HEK293 (cell line): Measurements from ENCODE around the gene XCL1.

Experiments used
- SP7 ChIP-seq: fragments of 450-650 bp; formaldehyde crosslinking; IDR thresholded peaks from 2 replicates; pipeline ENCODE4 v1.5.1; 2016; ENCODE audit warnings: missing biosample characterization, missing genetic modification characterization
- ZFP3 ChIP-seq: fragments of 450-650 bp; formaldehyde crosslinking; IDR thresholded peaks from 2 replicates; pipeline ENCODE4 v1.5.1; 2016; ENCODE audit warnings: low read depth, missing biosample characterization, missing genetic modification characterization
- ZNF169 ChIP-seq: fragments of 450-650 bp; formaldehyde crosslinking; IDR thresholded peaks from 2 replicates; pipeline ENCODE4 v1.5.1; 2016; ENCODE audit warnings: missing biosample characterization, missing genetic modification characterization
- ZNF214 ChIP-seq: fragments of 450-650 bp; formaldehyde crosslinking; IDR thresholded peaks from 2 replicates; pipeline ENCODE4 v1.5.1; 2017; ENCODE audit warnings: missing biosample characterization, mild to moderate bottlenecking, missing genetic modification characterization, borderline replicate concordance
- ZNF23 ChIP-seq: fragments of 450-650 bp; formaldehyde crosslinking; IDR thresholded peaks from 2 replicates; pipeline ENCODE4 v1.5.1; 2016; ENCODE audit warnings: missing biosample characterization, missing genetic modification characterization, borderline replicate concordance
- ZNF274 ChIP-seq, 2 experiments: fragments of 200-500 bp in 1 of 2; fragments of 450-650 bp in 1 of 2; sonication (Bioruptor generic) in 1 of 2; formaldehyde crosslinking in 1 of 2; IDR thresholded peaks; 2 replicates each; pipeline versions ENCODE4 v1.5.1 to v1.6.1; 2014 to 2016; ENCODE audit warnings: borderline replicate concordance in 1 of 2, inconsistent platforms in 1 of 2, low read length in 1 of 2, missing biosample characterization in 1 of 2, missing genetic modification characterization in 1 of 2
- ZNF302 ChIP-seq: fragments of 450-650 bp; formaldehyde crosslinking; IDR thresholded peaks from 2 replicates; pipeline ENCODE4 v1.5.1; 2016; ENCODE audit warnings: missing biosample characterization, missing genetic modification characterization, low read depth
- ZNF335 ChIP-seq: fragments of 450-650 bp; formaldehyde crosslinking; conservative IDR thresholded peaks from 2 replicates; pipeline ENCODE4 v1.5.1; 2016; ENCODE audit warnings: missing biosample characterization, missing genetic modification characterization
- ZNF394 ChIP-seq: fragments of 450-650 bp; formaldehyde crosslinking; IDR thresholded peaks from 2 replicates; pipeline ENCODE4 v1.5.1; 2016; ENCODE audit warnings: missing biosample characterization, missing genetic modification characterization, mild to moderate bottlenecking, moderate library complexity, borderline replicate concordance
- ZNF416 ChIP-seq: fragments of 450-650 bp; formaldehyde crosslinking; IDR thresholded peaks from 2 replicates; pipeline ENCODE4 v1.5.1; 2016; ENCODE audit warnings: missing biosample characterization, missing genetic modification characterization
- ZNF501 ChIP-seq: fragments of 450-650 bp; formaldehyde crosslinking; IDR thresholded peaks from 2 replicates; pipeline ENCODE4 v1.5.1; 2016; ENCODE audit warnings: missing biosample characterization, missing genetic modification characterization
- ZNF510 ChIP-seq: fragments of 450-650 bp; formaldehyde crosslinking; IDR thresholded peaks from 2 replicates; pipeline ENCODE4 v1.5.1; 2018; ENCODE audit warnings: mild to moderate bottlenecking, missing genetic modification characterization, missing biosample characterization; ENCODE audit not compliant: insufficient replicate concordance
- ZNF585B ChIP-seq: fragments of 450-650 bp; formaldehyde crosslinking; IDR thresholded peaks from 2 replicates; pipeline ENCODE4 v1.5.1; 2016; ENCODE audit warnings: missing biosample characterization, missing genetic modification characterization
- ZNF600 ChIP-seq: fragments of 450-650 bp; formaldehyde crosslinking; IDR thresholded peaks from 2 replicates; pipeline ENCODE4 v1.5.1; 2016; ENCODE audit warnings: missing biosample characterization, missing genetic modification characterization
- ZNF670 ChIP-seq: fragments of 450-650 bp; formaldehyde crosslinking; IDR thresholded peaks from 2 replicates; pipeline ENCODE4 v1.5.1; 2016; ENCODE audit warnings: missing biosample characterization, missing genetic modification characterization, low read depth
- ZNF768 ChIP-seq: fragments of 450-650 bp; formaldehyde crosslinking; IDR thresholded peaks from 2 replicates; pipeline ENCODE4 v1.5.1; 2018; ENCODE audit warnings: missing biosample characterization, mild to moderate bottlenecking, missing genetic modification characterization
- ZNF776 ChIP-seq: fragments of 450-650 bp; formaldehyde crosslinking; IDR thresholded peaks from 2 replicates; pipeline ENCODE4 v1.5.0; 2017; ENCODE audit warnings: missing biosample characterization, missing genetic modification characterization, borderline replicate concordance
- ZNF777 ChIP-seq: fragments of 450-650 bp; formaldehyde crosslinking; IDR thresholded peaks from 2 replicates; pipeline ENCODE4 v1.5.1; 2017; ENCODE audit warnings: missing biosample characterization, missing genetic modification characterization, borderline replicate concordance
- ZSCAN16 ChIP-seq: fragments of 450-650 bp; formaldehyde crosslinking; IDR thresholded peaks from 2 replicates; pipeline ENCODE4 v1.5.1; 2016; ENCODE audit warnings: missing biosample characterization, missing genetic modification characterization
- ZSCAN23 ChIP-seq: fragments of 450-650 bp; formaldehyde crosslinking; IDR thresholded peaks from 2 replicates; pipeline ENCODE4 v1.5.1; 2016; ENCODE audit warnings: missing biosample characterization, missing genetic modification characterization
- TF ChIP-seq, protein P1 (sequence below): fragments of 450-650 bp; formaldehyde crosslinking; conservative IDR thresholded peaks from 2 replicates; pipeline ENCODE4 v1.5.1; 2016; ENCODE audit warnings: low read depth, missing biosample characterization, missing genetic modification characterization
- TF ChIP-seq, protein P2 (sequence below): fragments of 450-650 bp; formaldehyde crosslinking; IDR thresholded peaks from 2 replicates; pipeline ENCODE4 v1.5.1; 2016; ENCODE audit warnings: missing biosample characterization, missing genetic modification characterization
- TF ChIP-seq, protein P3 (sequence below): fragments of 450-650 bp; formaldehyde crosslinking; IDR thresholded peaks from 2 replicates; pipeline ENCODE4 v1.5.1; 2017; ENCODE audit warnings: missing biosample characterization, missing genetic modification characterization
- TF ChIP-seq, protein P4 (sequence below): fragments of 450-650 bp; formaldehyde crosslinking; IDR thresholded peaks from 2 replicates; pipeline ENCODE4 v1.5.1; 2016; ENCODE audit warnings: missing biosample characterization, missing genetic modification characterization
- TF ChIP-seq, protein P5 (sequence below): fragments of 450-650 bp; formaldehyde crosslinking; IDR thresholded peaks from 2 replicates; pipeline ENCODE4 v1.5.1; 2017; ENCODE audit warnings: missing biosample characterization, missing genetic modification characterization

Gene XCL1

DNA sequence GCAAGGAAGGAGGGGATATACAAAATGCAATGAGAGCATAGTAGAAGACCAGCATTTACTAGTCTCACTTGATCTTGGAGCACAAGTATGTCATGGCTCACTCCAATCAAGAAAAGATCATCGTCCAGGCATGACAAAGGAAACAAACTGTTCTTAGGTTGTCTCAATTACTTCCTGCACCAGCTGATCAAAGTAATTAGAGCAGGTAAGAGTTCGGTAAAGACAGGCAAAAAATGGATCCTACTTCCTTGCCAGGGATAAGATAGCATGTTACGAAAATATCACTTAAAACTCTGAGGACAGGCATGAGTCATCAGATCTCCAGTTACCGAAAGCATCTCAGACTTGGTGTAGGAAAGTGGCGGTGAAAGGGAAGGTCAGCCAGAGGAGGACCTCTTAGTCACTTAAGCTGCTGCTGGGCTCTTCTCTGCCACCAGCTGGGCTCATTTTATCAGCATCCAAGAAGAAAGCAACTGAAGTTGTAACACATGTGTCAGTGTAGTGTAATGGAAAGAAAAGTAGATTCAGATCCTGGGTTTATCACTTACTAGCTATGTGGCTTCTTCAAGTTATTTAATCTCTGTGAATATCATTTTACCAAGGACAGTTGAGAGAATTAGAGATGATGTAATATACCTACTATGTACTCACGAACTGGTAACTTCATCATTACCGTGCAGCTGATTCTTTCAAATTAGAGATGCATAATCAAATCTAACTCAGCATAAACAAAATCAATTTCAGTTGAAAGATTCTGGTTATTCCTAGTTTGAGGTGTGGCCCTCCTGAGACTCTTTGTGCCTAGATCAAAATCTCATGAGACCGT is 46.8 kb downstream of the XCL1 start (continued):
- TF ChIP-seq, protein P1, sequence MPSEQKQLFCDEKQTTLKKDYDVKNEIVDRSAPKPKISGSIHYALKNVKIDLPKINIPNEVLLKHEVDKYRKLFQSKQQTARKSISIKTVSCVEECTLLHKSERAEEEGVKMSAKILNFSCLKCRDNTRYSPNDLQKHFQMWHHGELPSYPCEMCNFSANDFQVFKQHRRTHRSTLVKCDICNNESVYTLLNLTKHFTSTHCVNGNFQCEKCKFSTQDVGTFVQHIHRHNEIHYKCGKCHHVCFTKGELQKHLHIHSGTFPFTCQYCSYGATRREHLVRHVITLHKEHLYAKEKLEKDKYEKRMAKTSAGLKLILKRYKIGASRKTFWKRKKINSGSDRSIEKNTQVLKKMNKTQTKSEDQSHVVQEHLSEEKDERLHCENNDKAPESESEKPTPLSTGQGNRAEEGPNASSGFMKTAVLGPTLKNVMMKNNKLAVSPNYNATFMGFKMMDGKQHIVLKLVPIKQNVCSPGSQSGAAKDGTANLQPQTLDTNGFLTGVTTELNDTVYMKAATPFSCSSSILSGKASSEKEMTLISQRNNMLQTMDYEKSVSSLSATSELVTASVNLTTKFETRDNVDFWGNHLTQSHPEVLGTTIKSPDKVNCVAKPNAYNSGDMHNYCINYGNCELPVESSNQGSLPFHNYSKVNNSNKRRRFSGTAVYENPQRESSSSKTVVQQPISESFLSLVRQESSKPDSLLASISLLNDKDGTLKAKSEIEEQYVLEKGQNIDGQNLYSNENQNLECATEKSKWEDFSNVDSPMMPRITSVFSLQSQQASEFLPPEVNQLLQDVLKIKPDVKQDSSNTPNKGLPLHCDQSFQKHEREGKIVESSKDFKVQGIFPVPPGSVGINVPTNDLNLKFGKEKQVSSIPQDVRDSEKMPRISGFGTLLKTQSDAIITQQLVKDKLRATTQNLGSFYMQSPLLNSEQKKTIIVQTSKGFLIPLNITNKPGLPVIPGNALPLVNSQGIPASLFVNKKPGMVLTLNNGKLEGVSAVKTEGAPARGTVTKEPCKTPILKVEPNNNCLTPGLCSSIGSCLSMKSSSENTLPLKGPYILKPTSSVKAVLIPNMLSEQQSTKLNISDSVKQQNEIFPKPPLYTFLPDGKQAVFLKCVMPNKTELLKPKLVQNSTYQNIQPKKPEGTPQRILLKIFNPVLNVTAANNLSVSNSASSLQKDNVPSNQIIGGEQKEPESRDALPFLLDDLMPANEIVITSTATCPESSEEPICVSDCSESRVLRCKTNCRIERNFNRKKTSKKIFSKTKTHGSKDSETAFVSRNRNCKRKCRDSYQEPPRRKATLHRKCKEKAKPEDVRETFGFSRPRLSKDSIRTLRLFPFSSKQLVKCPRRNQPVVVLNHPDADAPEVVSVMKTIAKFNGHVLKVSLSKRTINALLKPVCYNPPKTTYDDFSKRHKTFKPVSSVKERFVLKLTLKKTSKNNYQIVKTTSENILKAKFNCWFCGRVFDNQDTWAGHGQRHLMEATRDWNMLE (tag by site-specific recombination) = 0 out of 2 replicates have a peak, but pooled peaks have one; percentile 32
- TF ChIP-seq ZSCAN23 (no peak), ZFP3 (tag by site-specific recombination) (0 out of 2 replicates have a peak, but pooled peaks have one; percentile 14), ZNF510 (tag by site-specific recombination) (no peak), ZNF23 (tag by site-specific recombination) (no peak), ZNF501 (peak; percentile 39; the same call in 1 of the 2 replicates), ZNF776 (no peak), ZNF394 (tag by site-specific recombination) (peak; percentile 46; the same call in 1 of the 2 replicates), ZNF169 (no peak), ZSCAN16 (tag by site-specific recombination) (no peak), ZNF416 (tag by site-specific recombination) (no peak), ZNF585B (tag by site-specific recombination) (no peak), ZNF670 (tag by site-specific recombination) (no peak), ZNF214 (tag by site-specific recombination) (no peak), ZNF768 (tag by site-specific recombination) (no peak), ZNF274 (IDR thresholded peaks at IDR 0.05; ENCODE audit: low read length) (no peak), ZNF274 (tag by site-specific recombination; IDR thresholded peaks at IDR 0.05; ENCODE audit: borderline replicate concordance) (no peak), ZNF335 (peak; percentile 88), ZNF600 (tag by site-specific recombination) (peak; percentile 86), SP7 (tag by site-specific recombination) (peak; percentile 90), ZNF302 (no peak), ZNF777 (no peak)
- TF ChIP-seq, protein P2, sequence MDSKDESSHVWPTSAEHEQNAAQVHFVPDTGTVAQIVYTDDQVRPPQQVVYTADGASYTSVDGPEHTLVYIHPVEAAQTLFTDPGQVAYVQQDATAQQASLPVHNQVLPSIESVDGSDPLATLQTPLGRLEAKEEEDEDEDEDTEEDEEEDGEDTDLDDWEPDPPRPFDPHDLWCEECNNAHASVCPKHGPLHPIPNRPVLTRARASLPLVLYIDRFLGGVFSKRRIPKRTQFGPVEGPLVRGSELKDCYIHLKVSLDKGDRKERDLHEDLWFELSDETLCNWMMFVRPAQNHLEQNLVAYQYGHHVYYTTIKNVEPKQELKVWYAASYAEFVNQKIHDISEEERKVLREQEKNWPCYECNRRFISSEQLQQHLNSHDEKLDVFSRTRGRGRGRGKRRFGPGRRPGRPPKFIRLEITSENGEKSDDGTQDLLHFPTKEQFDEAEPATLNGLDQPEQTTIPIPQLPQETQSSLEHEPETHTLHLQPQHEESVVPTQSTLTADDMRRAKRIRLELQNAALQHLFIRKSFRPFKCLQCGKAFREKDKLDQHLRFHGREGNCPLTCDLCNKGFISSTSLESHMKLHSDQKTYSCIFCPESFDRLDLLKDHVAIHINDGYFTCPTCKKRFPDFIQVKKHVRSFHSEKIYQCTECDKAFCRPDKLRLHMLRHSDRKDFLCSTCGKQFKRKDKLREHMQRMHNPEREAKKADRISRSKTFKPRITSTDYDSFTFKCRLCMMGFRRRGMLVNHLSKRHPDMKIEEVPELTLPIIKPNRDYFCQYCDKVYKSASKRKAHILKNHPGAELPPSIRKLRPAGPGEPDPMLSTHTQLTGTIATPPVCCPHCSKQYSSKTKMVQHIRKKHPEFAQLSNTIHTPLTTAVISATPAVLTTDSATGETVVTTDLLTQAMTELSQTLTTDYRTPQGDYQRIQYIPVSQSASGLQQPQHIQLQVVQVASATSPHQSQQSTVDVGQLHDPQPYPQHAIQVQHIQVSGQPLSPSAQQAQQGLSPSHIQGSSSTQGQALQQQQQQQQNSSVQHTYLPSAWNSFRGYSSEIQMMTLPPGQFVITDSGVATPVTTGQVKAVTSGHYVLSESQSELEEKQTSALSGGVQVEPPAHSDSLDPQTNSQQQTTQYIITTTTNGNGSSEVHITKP (tag by site-specific recombination) = peak; percentile 42; the same call in 1 of the 2 replicates
- TF ChIP-seq, protein P3, sequence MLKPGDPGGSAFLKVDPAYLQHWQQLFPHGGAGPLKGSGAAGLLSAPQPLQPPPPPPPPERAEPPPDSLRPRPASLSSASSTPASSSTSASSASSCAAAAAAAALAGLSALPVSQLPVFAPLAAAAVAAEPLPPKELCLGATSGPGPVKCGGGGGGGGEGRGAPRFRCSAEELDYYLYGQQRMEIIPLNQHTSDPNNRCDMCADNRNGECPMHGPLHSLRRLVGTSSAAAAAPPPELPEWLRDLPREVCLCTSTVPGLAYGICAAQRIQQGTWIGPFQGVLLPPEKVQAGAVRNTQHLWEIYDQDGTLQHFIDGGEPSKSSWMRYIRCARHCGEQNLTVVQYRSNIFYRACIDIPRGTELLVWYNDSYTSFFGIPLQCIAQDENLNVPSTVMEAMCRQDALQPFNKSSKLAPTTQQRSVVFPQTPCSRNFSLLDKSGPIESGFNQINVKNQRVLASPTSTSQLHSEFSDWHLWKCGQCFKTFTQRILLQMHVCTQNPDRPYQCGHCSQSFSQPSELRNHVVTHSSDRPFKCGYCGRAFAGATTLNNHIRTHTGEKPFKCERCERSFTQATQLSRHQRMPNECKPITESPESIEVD (tag by site-specific recombination) = no peak
- TF ChIP-seq, protein P4, sequence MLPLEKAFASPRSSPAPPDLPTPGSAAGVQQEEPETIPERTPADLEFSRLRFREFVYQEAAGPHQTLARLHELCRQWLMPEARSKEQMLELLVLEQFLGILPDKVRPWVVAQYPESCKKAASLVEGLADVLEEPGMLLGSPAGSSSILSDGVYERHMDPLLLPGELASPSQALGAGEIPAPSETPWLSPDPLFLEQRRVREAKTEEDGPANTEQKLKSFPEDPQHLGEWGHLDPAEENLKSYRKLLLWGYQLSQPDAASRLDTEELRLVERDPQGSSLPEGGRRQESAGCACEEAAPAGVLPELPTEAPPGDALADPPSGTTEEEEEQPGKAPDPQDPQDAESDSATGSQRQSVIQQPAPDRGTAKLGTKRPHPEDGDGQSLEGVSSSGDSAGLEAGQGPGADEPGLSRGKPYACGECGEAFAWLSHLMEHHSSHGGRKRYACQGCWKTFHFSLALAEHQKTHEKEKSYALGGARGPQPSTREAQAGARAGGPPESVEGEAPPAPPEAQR (tag by site-specific recombination) = no peak
- TF ChIP-seq, protein P5, sequence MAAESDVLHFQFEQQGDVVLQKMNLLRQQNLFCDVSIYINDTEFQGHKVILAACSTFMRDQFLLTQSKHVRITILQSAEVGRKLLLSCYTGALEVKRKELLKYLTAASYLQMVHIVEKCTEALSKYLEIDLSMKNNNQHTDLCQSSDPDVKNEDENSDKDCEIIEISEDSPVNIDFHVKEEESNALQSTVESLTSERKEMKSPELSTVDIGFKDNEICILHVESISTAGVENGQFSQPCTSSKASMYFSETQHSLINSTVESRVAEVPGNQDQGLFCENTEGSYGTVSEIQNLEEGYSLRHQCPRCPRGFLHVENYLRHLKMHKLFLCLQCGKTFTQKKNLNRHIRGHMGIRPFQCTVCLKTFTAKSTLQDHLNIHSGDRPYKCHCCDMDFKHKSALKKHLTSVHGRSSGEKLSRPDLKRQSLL (tag by site-specific recombination) = no peak
